ENCODE measurements around the gene TFAP2C.

GRCh38 chr20:56592817-56593216 is 36.3 kb upstream of the TFAP2C start:
- TF ChIP-seq CTCF (IDR thresholded peaks at IDR 0.05; ENCODE audit: low read length) = no peak
- TF ChIP-seq EZH2 (IDR thresholded peaks at IDR 0.05; ENCODE audit: borderline replicate concordance, low read length) = no peak

Data from OCI-LY1 (cell line).